ENCODE data around the gene ACOT2.

DNA sequence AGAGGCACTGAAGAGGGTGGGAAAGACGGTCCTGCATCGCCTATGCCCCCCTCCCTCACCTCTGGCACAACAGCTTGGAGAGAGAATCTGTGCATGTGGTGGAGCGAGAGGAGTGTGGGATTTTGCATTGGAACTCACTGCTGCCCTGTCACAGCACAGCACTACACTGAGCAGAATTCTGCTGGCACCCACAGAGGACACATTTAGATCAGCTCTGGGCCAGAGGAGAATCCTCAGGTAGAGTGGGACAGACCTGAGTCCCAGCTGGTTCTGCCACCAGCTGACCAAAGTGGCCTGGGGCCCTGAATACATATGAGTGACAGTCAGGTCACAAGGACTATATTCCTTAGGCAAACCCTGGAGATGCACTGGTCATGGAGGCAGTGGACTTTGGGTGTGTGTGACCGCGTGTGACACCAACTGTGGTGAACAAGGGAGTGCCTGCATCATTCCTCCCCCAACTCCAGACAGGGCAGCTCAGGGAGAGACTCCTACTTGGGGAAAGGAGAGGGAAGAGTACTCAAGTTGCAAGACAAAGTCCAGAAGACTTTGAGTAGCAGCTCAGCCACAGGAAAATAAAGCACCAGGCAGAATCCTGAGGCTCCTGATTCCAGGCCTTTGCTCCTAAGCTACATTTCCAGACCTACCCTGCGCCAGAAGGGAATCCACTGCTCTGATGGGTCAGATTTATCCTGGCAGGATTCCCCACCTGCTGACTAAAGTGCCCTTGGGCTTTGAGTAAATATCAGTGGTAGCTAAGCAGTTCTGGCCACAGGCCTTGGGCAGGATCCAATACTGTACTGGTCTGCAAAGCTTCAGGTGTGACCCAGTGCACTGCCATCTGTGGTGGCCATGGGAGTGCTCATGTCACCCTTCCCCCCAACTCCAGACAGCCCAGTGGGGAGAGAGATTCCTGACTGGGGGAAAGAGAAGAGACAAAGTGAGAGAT lies 42.7 kb upstream of the ACOT2 start:
- TF ChIP-seq, protein P1, sequence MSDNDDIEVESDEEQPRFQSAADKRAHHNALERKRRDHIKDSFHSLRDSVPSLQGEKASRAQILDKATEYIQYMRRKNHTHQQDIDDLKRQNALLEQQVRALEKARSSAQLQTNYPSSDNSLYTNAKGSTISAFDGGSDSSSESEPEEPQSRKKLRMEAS (IDR thresholded peaks at IDR 0.05): no peak
- TF ChIP-seq EGR1 (IDR thresholded peaks at IDR 0.05) (no peak), CEBPB (IDR thresholded peaks at IDR 0.05) (no peak), EP300 (IDR thresholded peaks at IDR 0.05; ENCODE audit: borderline replicate concordance) (no peak), YY1 (IDR thresholded peaks at IDR 0.05; ENCODE audit: low read depth) (no peak), CREB1 (IDR thresholded peaks at IDR 0.05; ENCODE audit: low read depth) (no peak), FOXM1 (IDR thresholded peaks at IDR 0.05; ENCODE audit: borderline replicate concordance, low read depth) (no peak), RAD21 (IDR thresholded peaks at IDR 0.05; ENCODE audit: low read depth) (no peak), TEAD4 (IDR thresholded peaks at IDR 0.05) (no peak)
- TF ChIP-seq, protein P2, sequence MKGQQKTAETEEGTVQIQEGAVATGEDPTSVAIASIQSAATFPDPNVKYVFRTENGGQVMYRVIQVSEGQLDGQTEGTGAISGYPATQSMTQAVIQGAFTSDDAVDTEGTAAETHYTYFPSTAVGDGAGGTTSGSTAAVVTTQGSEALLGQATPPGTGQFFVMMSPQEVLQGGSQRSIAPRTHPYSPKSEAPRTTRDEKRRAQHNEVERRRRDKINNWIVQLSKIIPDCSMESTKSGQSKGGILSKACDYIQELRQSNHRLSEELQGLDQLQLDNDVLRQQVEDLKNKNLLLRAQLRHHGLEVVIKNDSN (IDR thresholded peaks at IDR 0.05): no peak
- TF ChIP-seq, protein P3, sequence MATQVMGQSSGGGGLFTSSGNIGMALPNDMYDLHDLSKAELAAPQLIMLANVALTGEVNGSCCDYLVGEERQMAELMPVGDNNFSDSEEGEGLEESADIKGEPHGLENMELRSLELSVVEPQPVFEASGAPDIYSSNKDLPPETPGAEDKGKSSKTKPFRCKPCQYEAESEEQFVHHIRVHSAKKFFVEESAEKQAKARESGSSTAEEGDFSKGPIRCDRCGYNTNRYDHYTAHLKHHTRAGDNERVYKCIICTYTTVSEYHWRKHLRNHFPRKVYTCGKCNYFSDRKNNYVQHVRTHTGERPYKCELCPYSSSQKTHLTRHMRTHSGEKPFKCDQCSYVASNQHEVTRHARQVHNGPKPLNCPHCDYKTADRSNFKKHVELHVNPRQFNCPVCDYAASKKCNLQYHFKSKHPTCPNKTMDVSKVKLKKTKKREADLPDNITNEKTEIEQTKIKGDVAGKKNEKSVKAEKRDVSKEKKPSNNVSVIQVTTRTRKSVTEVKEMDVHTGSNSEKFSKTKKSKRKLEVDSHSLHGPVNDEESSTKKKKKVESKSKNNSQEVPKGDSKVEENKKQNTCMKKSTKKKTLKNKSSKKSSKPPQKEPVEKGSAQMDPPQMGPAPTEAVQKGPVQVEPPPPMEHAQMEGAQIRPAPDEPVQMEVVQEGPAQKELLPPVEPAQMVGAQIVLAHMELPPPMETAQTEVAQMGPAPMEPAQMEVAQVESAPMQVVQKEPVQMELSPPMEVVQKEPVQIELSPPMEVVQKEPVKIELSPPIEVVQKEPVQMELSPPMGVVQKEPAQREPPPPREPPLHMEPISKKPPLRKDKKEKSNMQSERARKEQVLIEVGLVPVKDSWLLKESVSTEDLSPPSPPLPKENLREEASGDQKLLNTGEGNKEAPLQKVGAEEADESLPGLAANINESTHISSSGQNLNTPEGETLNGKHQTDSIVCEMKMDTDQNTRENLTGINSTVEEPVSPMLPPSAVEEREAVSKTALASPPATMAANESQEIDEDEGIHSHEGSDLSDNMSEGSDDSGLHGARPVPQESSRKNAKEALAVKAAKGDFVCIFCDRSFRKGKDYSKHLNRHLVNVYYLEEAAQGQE (IDR thresholded peaks at IDR 0.05; ENCODE audit: low read depth): no peak
